Measurements from ENCODE around the gene RFPL3.
"Not testable (repeated sequence)": the region's sequence is repeated elsewhere in the genome, so short reads cannot be mapped to it uniquely, and the experiment has no call there.

RFPL3 gene

DNA sequence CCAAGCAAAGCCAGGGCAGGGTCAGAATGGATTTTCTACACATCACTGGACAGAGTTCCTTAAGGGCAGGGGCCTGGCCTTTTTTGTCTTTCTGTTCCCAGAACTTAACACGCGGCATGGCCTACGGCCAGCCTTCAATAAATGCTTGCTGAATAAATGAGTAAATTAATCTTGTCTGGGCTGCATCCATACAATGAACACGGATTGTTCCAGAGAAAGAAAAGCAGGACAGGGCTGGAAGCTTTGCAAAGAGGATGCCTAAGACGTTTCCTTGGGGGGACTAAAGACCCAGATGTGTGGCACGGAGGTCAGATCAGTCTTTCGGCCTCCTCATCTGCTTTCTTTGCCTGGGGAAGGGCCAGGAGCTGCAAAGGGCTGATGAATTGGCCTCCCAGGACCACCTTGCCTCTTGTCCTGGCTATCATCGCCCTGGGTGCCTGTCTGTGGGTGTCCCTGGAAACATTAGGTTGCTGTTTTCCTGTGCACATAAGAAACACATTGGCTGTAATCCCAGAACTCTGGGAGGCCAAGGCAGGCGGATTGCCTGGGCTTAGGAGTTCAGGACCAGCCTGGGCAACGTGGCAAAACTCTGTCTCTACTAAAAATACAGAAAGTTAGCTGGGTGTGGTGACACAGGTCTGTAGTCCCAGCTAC is 20.8 kb upstream of the RFPL3 start:
- H3K36me3 Mint-ChIP-seq: no peaks in the 10 kb centered on the region
- H3K27ac Mint-ChIP-seq: no peak overlapping the region
- H3K27me3 Mint-ChIP-seq: peaks cover 56% of the 10 kb centered on the region
- no peak overlapping the region for H3K4me3 Mint-ChIP-seq
- ATAC-seq: no peak
- no peaks in the 10 kb centered on the region for H3K4me1 Mint-ChIP-seq
- no peaks in the 10 kb centered on the region for H3K9me3 Mint-ChIP-seq

- peaks cover 54% of the 10 kb centered on the region for H3K27me3 Mint-ChIP-seq
- H3K36me3 Mint-ChIP-seq, H3K4me1 Mint-ChIP-seq, H3K27ac Mint-ChIP-seq, H3K9me3 Mint-ChIP-seq, H3K4me3 Mint-ChIP-seq, ATAC-seq: not testable (repeated sequence)
Observed at GRCh38 chr22:32337425-32337824, 20.2 kb upstream of the RFPL3 start.

GRCh38 chr22:32338757-32339156 is 18.9 kb upstream of the RFPL3 start:
- no peak overlapping the region for H3K4me3 Mint-ChIP-seq
- H3K27ac Mint-ChIP-seq: no peak overlapping the region
- ATAC-seq: no peak
- H3K27me3 Mint-ChIP-seq: peaks cover 51% of the 10 kb centered on the region
- H3K9me3 Mint-ChIP-seq: no peaks in the 10 kb centered on the region
- no peaks in the 10 kb centered on the region for H3K36me3 Mint-ChIP-seq
- H3K4me1 Mint-ChIP-seq: no peaks in the 10 kb centered on the region

DNA sequence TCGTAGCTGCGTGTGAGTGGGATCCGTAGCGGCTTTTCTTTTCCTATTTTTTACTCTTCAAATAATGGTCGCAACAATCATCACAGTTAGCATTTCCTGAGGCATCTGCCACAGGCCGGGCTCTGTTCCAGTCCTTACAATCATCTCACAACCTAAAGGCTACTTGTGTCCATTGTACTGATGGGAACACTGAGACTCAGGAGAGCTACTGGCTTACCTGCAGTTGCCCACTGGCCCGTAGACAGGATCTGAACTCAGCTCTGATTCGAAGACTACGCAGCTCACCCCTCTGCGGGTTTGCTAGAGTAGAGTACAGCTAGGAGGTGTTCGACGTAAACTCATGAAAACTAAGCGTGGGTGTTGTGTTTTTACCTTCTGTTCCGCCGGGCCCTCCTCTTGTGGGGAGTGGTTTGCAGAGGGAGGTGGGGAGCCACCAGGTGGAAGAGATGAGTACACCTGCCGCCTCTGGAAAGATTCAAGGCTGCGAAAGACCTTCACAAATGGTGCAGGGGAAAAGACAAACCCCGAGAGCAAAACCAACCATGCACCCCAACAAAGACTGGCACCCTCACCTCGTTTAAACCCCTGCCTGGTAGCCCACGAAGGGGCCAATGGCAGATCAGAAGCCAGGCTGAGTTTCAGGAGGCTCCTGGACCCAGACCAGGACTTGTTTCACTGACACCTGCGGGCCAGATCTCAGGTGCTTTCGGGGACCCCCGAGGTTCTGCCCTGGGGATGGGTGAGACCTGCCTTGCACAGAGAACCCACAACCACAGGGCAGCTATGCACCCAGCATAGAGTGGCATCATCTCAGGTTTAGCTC is 18.3 kb upstream of the RFPL3 start:
- Mint-ChIP-seq H3K27me3 (peaks cover 51% of the 10 kb centered on the region), H3K27ac (no peak overlapping the region), H3K4me3 (no peak overlapping the region), H3K36me3 (no peaks in the 10 kb centered on the region), H3K9me3 (no peaks in the 10 kb centered on the region), H3K4me1 (no peaks in the 10 kb centered on the region)
- no peak for ATAC-seq

DNA sequence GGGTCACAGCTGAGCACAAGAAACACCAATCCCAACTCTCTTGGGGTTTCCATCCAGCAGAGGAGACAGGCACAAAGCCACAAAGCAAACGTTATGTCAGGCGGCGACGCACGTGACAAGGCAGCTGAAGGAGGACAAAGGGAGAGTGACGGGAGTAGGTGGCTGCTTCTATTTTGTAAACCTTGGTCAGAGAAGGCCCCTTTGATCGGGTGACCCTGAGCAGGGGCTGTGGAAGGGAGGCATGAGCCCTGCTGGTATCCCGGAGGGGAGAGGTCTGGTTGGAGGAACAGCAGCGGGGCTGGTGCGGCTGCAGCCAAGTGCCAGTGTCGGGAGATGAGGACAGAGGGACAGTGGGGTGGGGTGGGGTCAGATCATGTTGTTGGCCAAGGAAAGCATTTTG is 17.3 kb upstream of the RFPL3 start:
- Mint-ChIP-seq H3K4me1 (no peaks in the 10 kb centered on the region), H3K36me3 (no peaks in the 10 kb centered on the region), H3K27me3 (peaks cover 42% of the 10 kb centered on the region), H3K27ac (no peak overlapping the region), H3K4me3 (no peak overlapping the region), H3K9me3 (no peaks in the 10 kb centered on the region)
- ATAC-seq: no peak

GRCh38 chr22:32341122-32341740 is 16.4 kb upstream of the RFPL3 start:
- H3K9me3 Mint-ChIP-seq: no peaks in the 10 kb centered on the region
- no peaks in the 10 kb centered on the region for H3K4me1 Mint-ChIP-seq
- peaks cover 42% of the 10 kb centered on the region for H3K27me3 Mint-ChIP-seq
- no peak overlapping the region for H3K4me3 Mint-ChIP-seq
- no peak for ATAC-seq
- H3K36me3 Mint-ChIP-seq: no peaks in the 10 kb centered on the region
- no peak overlapping the region for H3K27ac Mint-ChIP-seq

DNA sequence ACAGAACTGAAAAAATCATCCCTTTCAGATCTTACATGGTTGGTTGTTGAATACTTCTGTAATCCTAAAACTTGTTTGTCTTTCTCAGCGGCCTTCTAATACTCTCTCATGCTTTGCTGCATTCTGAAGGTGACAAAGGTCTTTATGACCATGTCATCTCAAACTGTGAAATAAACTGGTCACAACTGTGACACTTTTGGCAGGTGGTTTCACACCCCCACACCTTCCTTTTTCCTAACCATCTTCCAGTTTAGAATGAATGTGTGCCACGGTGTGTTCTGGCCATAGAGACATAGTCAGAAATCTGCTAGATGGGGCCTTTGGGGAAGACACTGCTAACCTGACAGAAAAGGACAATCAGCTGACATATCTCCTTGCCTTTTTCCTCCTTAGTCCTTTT is 14.7 kb upstream of the RFPL3 start:
- H3K27me3 Mint-ChIP-seq: peaks cover 42% of the 10 kb centered on the region
- ATAC-seq: no peak
- H3K9me3 Mint-ChIP-seq: no peaks in the 10 kb centered on the region
- H3K4me3 Mint-ChIP-seq: no peak overlapping the region
- H3K27ac Mint-ChIP-seq: no peak overlapping the region
- H3K4me1 Mint-ChIP-seq: no peaks in the 10 kb centered on the region
- no peaks in the 10 kb centered on the region for H3K36me3 Mint-ChIP-seq

GRCh38 chr22:32343941-32344340 is 13.7 kb upstream of the RFPL3 start:
- no peaks in the 10 kb centered on the region for H3K36me3 Mint-ChIP-seq
- H3K4me1 Mint-ChIP-seq: no peaks in the 10 kb centered on the region
- H3K4me3 Mint-ChIP-seq: no peak overlapping the region
- H3K27me3 Mint-ChIP-seq: peaks cover 42% of the 10 kb centered on the region
- no peak for ATAC-seq
- H3K27ac Mint-ChIP-seq: no peak overlapping the region
- H3K9me3 Mint-ChIP-seq: no peaks in the 10 kb centered on the region

- Mint-ChIP-seq H3K27me3 (peaks cover 12% of the 10 kb centered on the region), H3K36me3 (no peaks in the 10 kb centered on the region), H3K9me3 (peaks cover 3% of the 10 kb centered on the region), H3K27ac (no peak overlapping the region), H3K4me3 (no peak overlapping the region), H3K4me1 (no peaks in the 10 kb centered on the region)
- ATAC-seq: peak; percentile 45
Observed at GRCh38 chr22:32348031-32348611, 9.5 kb upstream of the RFPL3 start.

- not testable (repeated sequence) for H3K27ac Mint-ChIP-seq
Observed at GRCh38 chr22:32351875-32352274, 5.8 kb upstream of the RFPL3 start.

GRCh38 chr22:32352681-32353080 is 5.0 kb upstream of the RFPL3 start:
- no peak overlapping the region for H3K27ac Mint-ChIP-seq
- H3K36me3 Mint-ChIP-seq: no peaks in the 10 kb centered on the region
- peaks cover 7% of the 10 kb centered on the region for H3K9me3 Mint-ChIP-seq
- H3K4me3 Mint-ChIP-seq: no peak overlapping the region
- peak; percentile 14 for ATAC-seq
- H3K27me3 Mint-ChIP-seq: peaks cover 9% of the 10 kb centered on the region
- H3K4me1 Mint-ChIP-seq: peaks cover 5% of the 10 kb centered on the region

More at GRCh38 chr22:32351875-32352274, 5.8 kb upstream of the RFPL3 start:
- H3K4me3 Mint-ChIP-seq, H3K9me3 Mint-ChIP-seq, ATAC-seq, H3K4me1 Mint-ChIP-seq, H3K36me3 Mint-ChIP-seq, H3K27me3 Mint-ChIP-seq: not testable (repeated sequence)

DNA sequence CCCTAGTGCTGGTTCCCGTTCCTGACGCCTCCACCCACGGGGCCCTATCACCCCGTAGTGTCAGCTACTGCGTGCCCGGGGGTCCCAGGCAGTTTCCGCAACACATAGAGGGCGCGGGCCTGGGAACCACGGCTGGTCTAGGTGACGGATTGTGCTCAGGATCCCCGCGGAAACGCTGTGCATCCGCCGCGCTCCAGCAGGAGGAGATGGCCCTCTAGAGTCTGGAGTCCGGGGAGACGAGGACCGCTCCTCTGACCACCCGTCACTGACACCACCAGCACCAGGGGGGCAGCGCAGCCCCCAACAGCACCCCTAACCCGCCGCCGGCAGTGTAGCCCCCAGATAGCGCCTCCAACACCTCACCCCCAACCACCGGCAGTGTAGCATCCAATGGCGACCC is 4.4 kb upstream of the RFPL3 start:
- Mint-ChIP-seq H3K4me1 (peaks cover 5% of the 10 kb centered on the region), H3K9me3 (peaks cover 7% of the 10 kb centered on the region), H3K4me3 (no peak overlapping the region), H3K27me3 (peaks cover 9% of the 10 kb centered on the region), H3K27ac (no peak overlapping the region), H3K36me3 (no peaks in the 10 kb centered on the region)
- no peak for ATAC-seq

DNA sequence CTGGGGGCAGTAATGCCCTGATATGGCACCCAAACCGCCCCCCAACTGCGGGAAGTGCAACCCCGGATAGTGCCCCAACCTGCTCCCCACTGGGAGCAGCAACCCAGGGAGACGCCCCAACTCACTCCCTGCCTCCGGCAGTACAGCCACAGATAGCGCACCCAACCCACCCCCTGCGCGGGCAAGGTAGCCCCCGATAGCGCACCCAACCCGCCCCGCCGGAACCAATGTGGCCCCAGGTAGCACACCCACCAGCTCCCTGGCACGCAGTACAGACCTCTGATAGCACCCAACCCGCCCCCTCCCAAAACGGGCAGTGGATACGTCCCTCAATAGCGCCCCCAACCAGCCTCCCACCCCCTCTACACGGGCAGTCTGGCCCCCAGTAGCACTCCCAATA is 3.8 kb upstream of the RFPL3 start:
- no peak overlapping the region for H3K27ac Mint-ChIP-seq
- H3K36me3 Mint-ChIP-seq: no peaks in the 10 kb centered on the region
- H3K9me3 Mint-ChIP-seq: peaks cover 7% of the 10 kb centered on the region
- H3K27me3 Mint-ChIP-seq: peaks cover 9% of the 10 kb centered on the region
- H3K4me1 Mint-ChIP-seq: peaks cover 5% of the 10 kb centered on the region
- no peak overlapping the region for H3K4me3 Mint-ChIP-seq
- no peak for ATAC-seq

DNA sequence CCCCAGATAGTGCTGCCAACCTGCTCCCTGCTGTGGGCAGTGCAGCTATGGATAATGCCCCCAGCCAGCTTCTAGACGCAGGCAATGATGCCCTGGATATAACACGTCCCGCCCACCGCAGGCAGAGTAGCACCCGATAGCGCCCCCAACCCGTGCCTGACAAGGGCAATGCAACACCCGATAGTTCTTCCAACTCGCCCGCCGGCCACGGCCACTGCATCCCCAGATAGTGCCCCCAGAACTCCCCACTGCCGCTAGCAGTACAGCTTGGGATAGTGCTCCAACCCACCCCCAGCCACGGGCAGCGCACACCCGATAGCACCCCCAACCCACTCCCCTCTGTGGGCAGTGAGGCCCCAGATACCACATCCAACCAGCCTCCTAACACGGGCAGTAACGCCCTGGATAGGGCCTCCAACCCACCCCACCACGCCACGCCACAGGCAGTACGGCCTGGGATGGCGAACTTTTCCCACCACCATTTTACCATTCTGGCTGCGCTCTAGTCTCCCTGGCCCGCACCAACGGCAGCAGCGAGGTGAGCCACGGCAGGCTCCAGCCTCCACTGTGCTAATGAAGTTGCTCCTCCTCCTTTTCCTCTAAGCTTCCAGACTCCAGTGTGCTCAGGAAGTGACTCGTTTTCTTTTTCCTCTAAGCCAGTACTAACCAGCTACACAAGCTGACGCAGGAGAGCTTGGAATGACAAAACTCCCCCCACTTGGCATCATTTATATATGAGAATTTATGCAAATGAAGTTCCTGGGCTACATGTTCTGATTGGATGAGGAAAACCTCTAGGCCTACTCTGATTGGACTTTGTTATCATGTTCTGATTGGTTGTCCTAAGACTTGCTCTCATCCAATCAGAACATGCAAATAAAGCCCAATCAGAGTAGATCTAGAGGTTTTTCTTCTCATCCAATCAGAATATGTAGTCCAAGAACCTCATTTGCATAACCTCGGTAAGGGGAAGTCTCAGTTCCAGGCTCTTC is 3.0 kb upstream of the RFPL3 start:
- peaks cover 5% of the 10 kb centered on the region for H3K4me1 Mint-ChIP-seq
- H3K27ac Mint-ChIP-seq: no peak overlapping the region
- peaks cover 9% of the 10 kb centered on the region for H3K27me3 Mint-ChIP-seq
- no peak overlapping the region for H3K4me3 Mint-ChIP-seq
- peak; percentile 40 for ATAC-seq
- H3K36me3 Mint-ChIP-seq: no peaks in the 10 kb centered on the region
- H3K9me3 Mint-ChIP-seq: peaks cover 7% of the 10 kb centered on the region

Data from stimulated activated memory B cell treated with anti-CD40 and anti-IgM and Interleukin-4, amounts not matched to agents 10 μg/mL and 1 μg/mL and 100 μg/mL, for 72 hours (primary cell).